ENCODE results near the gene SYPL2.
"Not testable (repeated sequence)": the region's sequence is repeated elsewhere in the genome, so short reads cannot be mapped to it uniquely, and the experiment has no call there.

SYPL2 gene

GRCh38 chr1:109468903-109469302 is 2.6 kb downstream of the SYPL2 start:
- DNase-seq (ENCODE audit: extremely low read depth in 1 of 2, low read depth in 1 of 2), result no peak

- DNase-seq (ENCODE audit: extremely low read depth in 1 of 2, low read depth in 1 of 2), result no peak
Observed at GRCh38 chr1:109470245-109470644, 3.9 kb downstream of the SYPL2 start.

GRCh38 chr1:109472779-109473178 is 6.4 kb downstream of the SYPL2 start:
- DNase-seq (ENCODE audit: extremely low read depth in 1 of 2, low read depth in 1 of 2), result no peak

GRCh38 chr1:109473284-109474057 is 7.1 kb downstream of the SYPL2 start:
- DNase-seq (ENCODE audit: extremely low read depth in 1 of 2, low read depth in 1 of 2), result not testable (repeated sequence)

GRCh38 chr1:109474697-109475096 is 8.4 kb downstream of the SYPL2 start:
- DNase-seq (ENCODE audit: extremely low read depth in 1 of 2, low read depth in 1 of 2), result no peak

- no peak for DNase-seq (ENCODE audit: extremely low read depth in 1 of 2, low read depth in 1 of 2)
Observed at GRCh38 chr1:109475261-109475660, 8.9 kb downstream of the SYPL2 start.

- no peak for DNase-seq (ENCODE audit: extremely low read depth in 1 of 2, low read depth in 1 of 2)
Observed at GRCh38 chr1:109476825-109477224, 10.5 kb downstream of the SYPL2 start.

GRCh38 chr1:109477821-109478220 is 11.5 kb downstream of the SYPL2 start:
- no peak for DNase-seq (ENCODE audit: extremely low read depth in 1 of 2, low read depth in 1 of 2)

GRCh38 chr1:109478806-109479205 is 12.5 kb downstream of the SYPL2 start:
- no peak for DNase-seq (ENCODE audit: extremely low read depth in 1 of 2, low read depth in 1 of 2)

- DNase-seq (ENCODE audit: extremely low read depth in 1 of 2, low read depth in 1 of 2), result no peak
Observed at GRCh38 chr1:109479311-109479710, 13.0 kb downstream of the SYPL2 start.

- DNase-seq (ENCODE audit: extremely low read depth in 1 of 2, low read depth in 1 of 2), result no peak
Observed at GRCh38 chr1:109479901-109480300, 13.6 kb downstream of the SYPL2 start.

GRCh38 chr1:109481646-109482045 is 15.3 kb downstream of the SYPL2 start:
- DNase-seq (ENCODE audit: extremely low read depth in 1 of 2, low read depth in 1 of 2), result no peak

GRCh38 chr1:109482242-109482641 is 15.9 kb downstream of the SYPL2 start:
- no peak for DNase-seq (ENCODE audit: extremely low read depth in 1 of 2, low read depth in 1 of 2)

GRCh38 chr1:109482791-109483671 is 16.7 kb downstream of the SYPL2 start:
- DNase-seq (ENCODE audit: extremely low read depth in 1 of 2, low read depth in 1 of 2), result peak in 1 of 2 donors; percentile 22

GRCh38 chr1:109483672-109484518 is 17.5 kb downstream of the SYPL2 start, which contains the start of gene ATXN7L2:
TSS of gene ATXN7L2 (plus strand) at chr1:109483905. CDS start at chr1:109483954, 49 bp downstream.
- DNase-seq (ENCODE audit: extremely low read depth in 1 of 2, low read depth in 1 of 2), result peak; percentile 80 to 88

GRCh38 chr1:109484519-109484975 is 18.2 kb downstream of the SYPL2 start:
- no peak for DNase-seq (ENCODE audit: extremely low read depth in 1 of 2, low read depth in 1 of 2)

- DNase-seq (ENCODE audit: extremely low read depth in 1 of 2, low read depth in 1 of 2), result no peak
Observed at GRCh38 chr1:109485001-109485400, 18.7 kb downstream of the SYPL2 start.

- no peak for DNase-seq (ENCODE audit: extremely low read depth in 1 of 2, low read depth in 1 of 2)
Observed at GRCh38 chr1:109487261-109487660, 20.9 kb downstream of the SYPL2 start.

GRCh38 chr1:109488201-109488600 is 21.9 kb downstream of the SYPL2 start:
- DNase-seq (ENCODE audit: extremely low read depth in 1 of 2, low read depth in 1 of 2), result no peak

- no peak for DNase-seq (ENCODE audit: extremely low read depth in 1 of 2, low read depth in 1 of 2)
Observed at GRCh38 chr1:109488696-109489095, 22.4 kb downstream of the SYPL2 start.

All from stimulated activated CD8-positive, alpha-beta memory T cell treated with anti-CD3 and anti-CD28 coated beads, Interleukin-7, amount 100 ng/mL, for 48 hours (primary cell).